ENCODE results near the gene GNS.

The GNS gene

GRCh38 chr12:64672925-64673409, 86.2 kb downstream of the GNS start:
- CTCF ChIA-PET, result interaction anchor here (0.5 to 1.8 kb wide), 3 partner anchors 122 to 140 kb away, joined by 3 to 4 read pairs (median 3); no protein-coding TSS in a partner anchor
- peak overlapping the region in 1 of 2 experiments; percentile 23 for H3K27ac ChIP-seq (ENCODE audit: insufficient read depth in 1 of 2, low read depth in 1 of 2, low read length in 2 of 2, poor library complexity in 1 of 2, severe bottlenecking in 2 of 2)
- WGBS (ENCODE audit: insufficient coverage), result 0% methylated on average over 6 of the region's 8 CpGs

DNA sequence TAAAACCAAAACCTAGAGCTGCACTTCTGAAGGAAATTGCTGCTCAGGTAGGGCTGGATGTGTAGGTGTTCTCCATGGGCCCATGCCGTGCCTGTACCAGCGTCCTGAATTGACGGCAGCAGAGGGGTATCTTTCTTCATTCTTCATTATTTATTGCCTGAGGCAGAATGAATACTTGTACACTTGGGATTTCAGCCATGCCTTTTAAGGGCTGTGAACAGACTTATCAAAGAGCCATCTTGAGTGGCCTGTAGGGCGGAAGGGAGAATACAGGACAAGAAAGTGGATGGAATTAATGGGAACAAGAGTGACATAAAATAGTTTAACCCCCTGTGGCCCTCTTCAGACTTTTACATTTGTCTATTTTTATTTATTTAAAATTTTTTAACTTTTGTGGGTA, 87.5 kb downstream of the GNS start:
- Histone ChIP-seq H3K27ac (ENCODE audit: insufficient read depth in 1 of 2, low read depth in 1 of 2, low read length in 2 of 2, poor library complexity in 1 of 2, severe bottlenecking in 2 of 2) (no peak overlapping the region), H3K4me1 (ENCODE audit: control extremely low read depth in 1 of 4, control insufficient read depth in 4 of 4, insufficient read depth in 4 of 4, low read length in 3 of 4) (peaks cover 35 to 79% (median 70%) of the 10 kb centered on the region in 4 experiments), H3K9me3 (ENCODE audit: control extremely low read depth in 1 of 5, control insufficient read depth in 4 of 5, insufficient read depth in 2 of 5, low read depth in 1 of 5, low read length in 4 of 5) (no peaks in the 10 kb centered on the region), H3K27me3 (replicated peaks in 2 of 5; ENCODE audit: control insufficient read depth in 4 of 5, insufficient read depth in 5 of 5, low read length in 4 of 5) (no peaks in the 10 kb centered on the region), H3K4me3 (ENCODE audit: control insufficient read depth in 1 of 7, extremely low read depth in 1 of 7, insufficient read depth in 4 of 7, low read depth in 2 of 7, low read length in 6 of 7) (no peak overlapping the region), H3K36me3 (ENCODE audit: control insufficient read depth in 4 of 4, insufficient read depth in 4 of 4, low read length in 3 of 4) (no peaks in the 10 kb centered on the region)
- DNase-seq, result no peak
- WGBS (ENCODE audit: insufficient coverage), result no CpG with 5 or more reads among the region's 4 CpGs
- ChIA-PET CTCF (interaction anchor here (1.1 kb wide), 1 partner anchor 122 kb away, joined by 4 read pairs; no protein-coding TSS in a partner anchor), POLR2A (interaction anchor here (0.5 kb wide), 1 partner anchor 851 kb away, joined by 7 read pairs; no protein-coding TSS in a partner anchor)

More at GRCh38 chr12:64672925-64673409, 86.2 kb downstream of the GNS start:
- Histone ChIP-seq H3K4me3 (ENCODE audit: control insufficient read depth in 1 of 7, extremely low read depth in 1 of 7, insufficient read depth in 4 of 7, low read depth in 2 of 7, low read length in 6 of 7) (peak overlapping the region in 1 of 7 experiments; percentile 32), H3K9me3 (ENCODE audit: control extremely low read depth in 1 of 5, control insufficient read depth in 4 of 5, insufficient read depth in 2 of 5, low read depth in 1 of 5, low read length in 4 of 5) (no peaks in the 10 kb centered on the region), H3K4me1 (ENCODE audit: control extremely low read depth in 1 of 4, control insufficient read depth in 4 of 4, insufficient read depth in 4 of 4, low read length in 3 of 4) (peaks cover 29 to 79% (median 69%) of the 10 kb centered on the region in 4 experiments), H3K27me3 (replicated peaks in 2 of 5; ENCODE audit: control insufficient read depth in 4 of 5, insufficient read depth in 5 of 5, low read length in 4 of 5) (no peaks in the 10 kb centered on the region), H3K36me3 (ENCODE audit: control insufficient read depth in 4 of 4, insufficient read depth in 4 of 4, low read length in 3 of 4) (no peaks in the 10 kb centered on the region)
- peak in 2 of 3 donors; percentile 15 to 28 for DNase-seq
- POLR2A ChIA-PET, result no interaction called here

- Histone ChIP-seq H3K9me3 (ENCODE audit: control extremely low read depth in 1 of 5, control insufficient read depth in 4 of 5, insufficient read depth in 2 of 5, low read depth in 1 of 5, low read length in 4 of 5) (no peaks in the 10 kb centered on the region), H3K4me3 (ENCODE audit: control insufficient read depth in 1 of 7, extremely low read depth in 1 of 7, insufficient read depth in 4 of 7, low read depth in 2 of 7, low read length in 6 of 7) (no peak overlapping the region), H3K4me1 (ENCODE audit: control extremely low read depth in 1 of 4, control insufficient read depth in 4 of 4, insufficient read depth in 4 of 4, low read length in 3 of 4) (peaks cover 35 to 83% (median 74%) of the 10 kb centered on the region in 4 experiments), H3K36me3 (ENCODE audit: control insufficient read depth in 4 of 4, insufficient read depth in 4 of 4, low read length in 3 of 4) (no peaks in the 10 kb centered on the region), H3K27me3 (replicated peaks in 2 of 5; ENCODE audit: control insufficient read depth in 4 of 5, insufficient read depth in 5 of 5, low read length in 4 of 5) (no peaks in the 10 kb centered on the region), H3K27ac (ENCODE audit: insufficient read depth in 1 of 2, low read depth in 1 of 2, low read length in 2 of 2, poor library complexity in 1 of 2, severe bottlenecking in 2 of 2) (peak overlapping the region in 1 of 2 experiments; percentile 60)
- WGBS (ENCODE audit: insufficient coverage), result 100% methylated on average over 3 of the region's 8 CpGs
- ChIA-PET POLR2A (no interaction called here), CTCF (no interaction called here)
- no peak for DNase-seq
Observed at GRCh38 chr12:64670919-64671639, 88.1 kb downstream of the GNS start.

GRCh38 chr12:64670019-64670418, 89.2 kb downstream of the GNS start:
- POLR2A ChIA-PET, result interaction anchor here (0.6 to 0.7 kb wide), 2 partner anchors 48 to 544 kb away, joined by 3 to 9 read pairs; no protein-coding TSS in a partner anchor
- Histone ChIP-seq H3K4me3 (ENCODE audit: control insufficient read depth in 1 of 7, extremely low read depth in 1 of 7, insufficient read depth in 4 of 7, low read depth in 2 of 7, low read length in 6 of 7) (peak overlapping the region in 6 of 7 experiments; percentile 55 to 79 (median 72)), H3K27ac (ENCODE audit: insufficient read depth in 1 of 2, low read depth in 1 of 2, low read length in 2 of 2, poor library complexity in 1 of 2, severe bottlenecking in 2 of 2) (peak overlapping the region; percentile 67 to 71), H3K9me3 (ENCODE audit: control extremely low read depth in 1 of 5, control insufficient read depth in 4 of 5, insufficient read depth in 2 of 5, low read depth in 1 of 5, low read length in 4 of 5) (no peaks in the 10 kb centered on the region), H3K4me1 (ENCODE audit: control extremely low read depth in 1 of 4, control insufficient read depth in 4 of 4, insufficient read depth in 4 of 4, low read length in 3 of 4) (peaks cover 38 to 91% (median 74%) of the 10 kb centered on the region in 4 experiments), H3K36me3 (ENCODE audit: control insufficient read depth in 4 of 4, insufficient read depth in 4 of 4, low read length in 3 of 4) (no peaks in the 10 kb centered on the region), H3K27me3 (replicated peaks in 2 of 5; ENCODE audit: control insufficient read depth in 4 of 5, insufficient read depth in 5 of 5, low read length in 4 of 5) (no peaks in the 10 kb centered on the region)
- CTCF ChIA-PET, result interaction anchor here (0.7 to 1.3 kb wide), 10 partner anchors 9 to 112 kb away, joined by 3 to 8 read pairs (median 4); no protein-coding TSS in a partner anchor
- peak in 2 of 3 donors; percentile 31 to 53 for DNase-seq
- WGBS (ENCODE audit: insufficient coverage), result no CpG with 5 or more reads among the region's 4 CpGs

DNA sequence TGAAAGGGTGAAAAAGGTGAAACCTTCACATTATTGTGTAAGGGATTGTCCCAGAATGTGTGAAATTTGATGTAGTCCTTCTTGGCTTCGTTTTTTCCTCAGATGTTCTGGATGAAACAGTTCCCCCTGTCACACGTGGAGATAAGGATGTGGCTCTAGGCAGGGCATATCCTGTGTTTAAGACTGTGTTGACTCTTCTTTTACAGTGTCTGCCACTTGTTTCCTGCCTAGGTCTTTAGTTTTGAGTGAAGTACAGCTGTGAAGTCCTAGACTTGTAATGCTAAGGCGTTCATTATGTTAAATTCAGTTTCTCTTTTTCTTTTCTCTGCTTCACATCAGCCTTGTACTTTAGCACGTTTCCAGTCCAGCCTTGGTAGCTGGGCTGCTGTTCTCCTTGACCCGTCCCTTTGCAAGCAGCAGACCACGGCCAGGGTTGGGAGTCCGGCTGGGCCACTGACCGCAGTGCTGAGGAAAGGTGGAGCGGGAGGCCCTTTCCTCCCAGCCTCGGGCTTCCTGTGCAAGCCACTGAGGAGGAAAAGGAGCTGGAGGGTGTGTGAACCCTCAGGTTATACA, 89.8 kb downstream of the GNS start:
- peak in 2 of 3 donors; percentile 68 to 79 for DNase-seq
- Histone ChIP-seq H3K27ac (ENCODE audit: insufficient read depth in 1 of 2, low read depth in 1 of 2, low read length in 2 of 2, poor library complexity in 1 of 2, severe bottlenecking in 2 of 2) (peak overlapping the region; percentile 67 to 71), H3K4me1 (ENCODE audit: control extremely low read depth in 1 of 4, control insufficient read depth in 4 of 4, insufficient read depth in 4 of 4, low read length in 3 of 4) (peaks cover 38 to 86% (median 73%) of the 10 kb centered on the region in 4 experiments), H3K4me3 (ENCODE audit: control insufficient read depth in 1 of 7, extremely low read depth in 1 of 7, insufficient read depth in 4 of 7, low read depth in 2 of 7, low read length in 6 of 7) (peak overlapping the region; percentile 34 to 79 (median 70)), H3K9me3 (ENCODE audit: control extremely low read depth in 1 of 5, control insufficient read depth in 4 of 5, insufficient read depth in 2 of 5, low read depth in 1 of 5, low read length in 4 of 5) (no peaks in the 10 kb centered on the region), H3K36me3 (ENCODE audit: control insufficient read depth in 4 of 4, insufficient read depth in 4 of 4, low read length in 3 of 4) (no peaks in the 10 kb centered on the region), H3K27me3 (replicated peaks in 2 of 5; ENCODE audit: control insufficient read depth in 4 of 5, insufficient read depth in 5 of 5, low read length in 4 of 5) (no peaks in the 10 kb centered on the region)
- 0% methylated on average over 6 of the region's 10 CpGs for whole genome bisulfite sequencing (ENCODE audit: insufficient coverage)
- POLR2A ChIA-PET, result interaction anchor here (0.6 to 0.7 kb wide), 2 partner anchors 48 to 544 kb away, joined by 3 to 9 read pairs; no protein-coding TSS in a partner anchor
- CTCF ChIA-PET, result interaction anchor here (0.7 to 1.3 kb wide), 11 partner anchors 9 to 111 kb away, joined by 3 to 8 read pairs (median 3); no protein-coding TSS in a partner anchor

DNA sequence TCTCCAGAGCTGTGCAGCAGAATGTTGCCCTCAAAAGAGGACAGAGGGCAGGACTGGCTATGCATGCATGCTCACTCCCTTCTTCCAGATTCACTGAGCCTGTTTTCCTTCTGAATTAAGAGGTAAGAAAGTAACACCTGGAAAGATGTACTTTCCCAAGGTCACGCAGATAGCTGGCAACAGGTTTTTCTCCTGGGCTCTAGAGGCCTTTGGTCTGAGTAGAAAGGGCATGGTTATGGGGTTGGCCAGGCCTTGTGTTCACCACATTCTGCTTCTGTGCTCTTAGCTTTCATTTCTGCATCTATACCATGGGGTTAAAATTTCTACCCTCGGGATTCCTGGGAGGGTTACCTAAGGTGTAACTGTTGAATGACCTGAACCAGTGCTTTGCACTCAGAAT, 91.4 kb downstream of the GNS start:
- WGBS (ENCODE audit: insufficient coverage), result 86% methylated on average over 1 of the region's 2 CpGs
- H3K4me1 ChIP-seq (ENCODE audit: control extremely low read depth in 1 of 4, control insufficient read depth in 4 of 4, insufficient read depth in 4 of 4, low read length in 3 of 4), result peaks cover 29 to 71% (median 61%) of the 10 kb centered on the region in 4 experiments
- no peak overlapping the region for H3K4me3 ChIP-seq (ENCODE audit: control insufficient read depth in 1 of 7, extremely low read depth in 1 of 7, insufficient read depth in 4 of 7, low read depth in 2 of 7, low read length in 6 of 7)
- CTCF ChIA-PET, result interaction anchor here (0.6 to 1.2 kb wide), 3 partner anchors 14 to 62 kb away, joined by 3 read pairs; no protein-coding TSS in a partner anchor
- DNase-seq, result no peak
- H3K36me3 ChIP-seq (ENCODE audit: control insufficient read depth in 4 of 4, insufficient read depth in 4 of 4, low read length in 3 of 4), result no peaks in the 10 kb centered on the region
- no peaks in the 10 kb centered on the region for H3K9me3 ChIP-seq (ENCODE audit: control extremely low read depth in 1 of 5, control insufficient read depth in 4 of 5, insufficient read depth in 2 of 5, low read depth in 1 of 5, low read length in 4 of 5)
- no peaks in the 10 kb centered on the region for H3K27me3 ChIP-seq (replicated peaks in 2 of 5; ENCODE audit: control insufficient read depth in 4 of 5, insufficient read depth in 5 of 5, low read length in 4 of 5)
- POLR2A ChIA-PET, result no interaction called here
- no peak overlapping the region for H3K27ac ChIP-seq (ENCODE audit: insufficient read depth in 1 of 2, low read depth in 1 of 2, low read length in 2 of 2, poor library complexity in 1 of 2, severe bottlenecking in 2 of 2)
